Parathyroid adenoma (tissue), 2 donors: ENCODE results near the gene RADIL.

Experiments
- H2AFZ ChIP-seq: fragments of 300-600 bp; sonication (generic); one replicate; pipeline ENCODE4 v1.7.0; 2017; ENCODE audit warnings: antibody characterized with exemption, mild to moderate bottlenecking
- H3K27ac ChIP-seq: fragments of 300-600 bp; sonication (generic); one replicate; pipeline ENCODE4 v1.7.0; 2017
- H3K27me3 ChIP-seq: fragments of 300-600 bp; sonication (generic); one replicate; pipeline ENCODE4 v1.7.0; 2017; ENCODE audit warnings: low read length; ENCODE audit not compliant: control insufficient read depth, insufficient read depth
- H3K36me3 ChIP-seq: fragments of 300-600 bp; sonication (generic); one replicate; pipeline ENCODE4 v1.7.0; 2017; ENCODE audit warnings: low read length; ENCODE audit not compliant: control insufficient read depth, insufficient read depth
- H3K4me1 ChIP-seq: fragments of 300-600 bp; sonication (generic); one replicate; pipeline ENCODE4 v1.7.0; 2017; ENCODE audit warnings: control low read depth
- H3K4me2 ChIP-seq: fragments of 300-600 bp; sonication (generic); one replicate; pipeline ENCODE4 v1.7.0; 2017; ENCODE audit warnings: low read length
- H3K4me3 ChIP-seq: fragments of 300-600 bp; sonication (generic); one replicate; pipeline ENCODE4 v1.7.0; 2017; ENCODE audit warnings: low read depth, low read length
- H3K79me2 ChIP-seq: fragments of 300-600 bp; sonication (generic); one replicate; pipeline ENCODE4 v1.7.0; 2017; ENCODE audit warnings: control low read depth
- H3K9ac ChIP-seq: fragments of 300-600 bp; sonication (generic); one replicate; pipeline ENCODE4 v1.7.0; 2017; ENCODE audit warnings: mild to moderate bottlenecking
- H3K9me3 ChIP-seq: fragments of 300-600 bp; sonication (generic); one replicate; pipeline ENCODE4 v1.7.0; 2017; ENCODE audit warnings: low read length; ENCODE audit not compliant: control insufficient read depth
- TF ChIP-seq, protein P1 (sequence below): fragments of 300-600 bp; sonication (generic); IDR thresholded peaks from one replicate; pipeline ENCODE4 v1.7.0; 2017; ENCODE audit warnings: antibody characterized with exemption, mild to moderate bottlenecking
- donor health status: primary hyperparathyroidism.

RADIL gene

GRCh38 chr7:4836206-4836661 lies 47.3 kb downstream of the RADIL start:
- no peak overlapping the region for H3K4me3 ChIP-seq
- no peak overlapping the region for H3K9ac ChIP-seq
- H3K27ac ChIP-seq, result no peak overlapping the region
- H2AFZ ChIP-seq, result no peak overlapping the region
- no peaks in the 10 kb centered on the region for H3K36me3 ChIP-seq
- H3K79me2 ChIP-seq, result no peaks in the 10 kb centered on the region
- H3K4me2 ChIP-seq, result no peak overlapping the region
- H3K27me3 ChIP-seq, result no peaks in the 10 kb centered on the region
- H3K9me3 ChIP-seq, result no peaks in the 10 kb centered on the region
- H3K4me1 ChIP-seq, result no peaks in the 10 kb centered on the region
- TF ChIP-seq, protein P1, sequence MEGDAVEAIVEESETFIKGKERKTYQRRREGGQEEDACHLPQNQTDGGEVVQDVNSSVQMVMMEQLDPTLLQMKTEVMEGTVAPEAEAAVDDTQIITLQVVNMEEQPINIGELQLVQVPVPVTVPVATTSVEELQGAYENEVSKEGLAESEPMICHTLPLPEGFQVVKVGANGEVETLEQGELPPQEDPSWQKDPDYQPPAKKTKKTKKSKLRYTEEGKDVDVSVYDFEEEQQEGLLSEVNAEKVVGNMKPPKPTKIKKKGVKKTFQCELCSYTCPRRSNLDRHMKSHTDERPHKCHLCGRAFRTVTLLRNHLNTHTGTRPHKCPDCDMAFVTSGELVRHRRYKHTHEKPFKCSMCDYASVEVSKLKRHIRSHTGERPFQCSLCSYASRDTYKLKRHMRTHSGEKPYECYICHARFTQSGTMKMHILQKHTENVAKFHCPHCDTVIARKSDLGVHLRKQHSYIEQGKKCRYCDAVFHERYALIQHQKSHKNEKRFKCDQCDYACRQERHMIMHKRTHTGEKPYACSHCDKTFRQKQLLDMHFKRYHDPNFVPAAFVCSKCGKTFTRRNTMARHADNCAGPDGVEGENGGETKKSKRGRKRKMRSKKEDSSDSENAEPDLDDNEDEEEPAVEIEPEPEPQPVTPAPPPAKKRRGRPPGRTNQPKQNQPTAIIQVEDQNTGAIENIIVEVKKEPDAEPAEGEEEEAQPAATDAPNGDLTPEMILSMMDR, result no peak

DNA sequence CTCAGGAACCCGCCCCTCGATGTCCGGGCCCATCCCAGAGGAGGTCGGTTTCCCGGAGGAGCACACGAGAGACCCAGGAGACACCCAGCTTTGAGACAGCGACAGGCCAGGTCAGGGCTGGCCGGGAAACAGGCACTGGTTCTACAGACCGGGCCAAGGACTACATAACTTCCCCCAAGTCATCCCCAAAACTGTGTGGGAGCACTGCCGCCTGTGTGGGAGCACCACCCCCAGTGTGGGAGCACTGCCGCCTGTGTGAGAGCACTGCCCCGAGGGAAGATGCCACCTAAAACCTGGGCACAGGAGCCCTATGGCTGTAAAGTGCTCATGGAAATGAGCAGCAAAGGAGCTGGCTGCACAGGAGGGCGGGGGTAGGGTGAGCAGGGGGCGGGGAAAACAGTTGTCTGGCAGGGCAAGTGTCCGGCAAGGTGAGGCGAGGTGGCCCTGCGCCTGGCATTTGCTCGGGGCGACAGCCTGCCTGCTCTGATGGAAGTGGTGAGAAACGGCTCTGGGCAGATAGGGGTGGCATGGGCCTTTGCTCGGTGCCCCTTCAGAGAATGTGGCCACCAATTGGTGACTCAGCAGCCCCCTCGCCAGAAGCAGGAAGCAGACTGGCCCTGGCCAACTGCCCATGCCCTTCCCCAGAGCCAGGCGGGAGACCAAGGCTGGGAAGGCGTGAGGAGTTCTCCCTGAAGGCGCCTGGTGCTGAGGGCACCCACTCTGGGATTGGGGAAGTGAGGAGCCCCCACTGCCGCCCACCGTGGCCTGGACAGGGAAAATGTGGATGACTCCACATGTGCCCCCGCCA lies 47.9 kb downstream of the RADIL start:
- TF ChIP-seq, protein P1, result no peak
- H3K27ac ChIP-seq, result no peak overlapping the region
- H3K9ac ChIP-seq, result no peak overlapping the region

DNA sequence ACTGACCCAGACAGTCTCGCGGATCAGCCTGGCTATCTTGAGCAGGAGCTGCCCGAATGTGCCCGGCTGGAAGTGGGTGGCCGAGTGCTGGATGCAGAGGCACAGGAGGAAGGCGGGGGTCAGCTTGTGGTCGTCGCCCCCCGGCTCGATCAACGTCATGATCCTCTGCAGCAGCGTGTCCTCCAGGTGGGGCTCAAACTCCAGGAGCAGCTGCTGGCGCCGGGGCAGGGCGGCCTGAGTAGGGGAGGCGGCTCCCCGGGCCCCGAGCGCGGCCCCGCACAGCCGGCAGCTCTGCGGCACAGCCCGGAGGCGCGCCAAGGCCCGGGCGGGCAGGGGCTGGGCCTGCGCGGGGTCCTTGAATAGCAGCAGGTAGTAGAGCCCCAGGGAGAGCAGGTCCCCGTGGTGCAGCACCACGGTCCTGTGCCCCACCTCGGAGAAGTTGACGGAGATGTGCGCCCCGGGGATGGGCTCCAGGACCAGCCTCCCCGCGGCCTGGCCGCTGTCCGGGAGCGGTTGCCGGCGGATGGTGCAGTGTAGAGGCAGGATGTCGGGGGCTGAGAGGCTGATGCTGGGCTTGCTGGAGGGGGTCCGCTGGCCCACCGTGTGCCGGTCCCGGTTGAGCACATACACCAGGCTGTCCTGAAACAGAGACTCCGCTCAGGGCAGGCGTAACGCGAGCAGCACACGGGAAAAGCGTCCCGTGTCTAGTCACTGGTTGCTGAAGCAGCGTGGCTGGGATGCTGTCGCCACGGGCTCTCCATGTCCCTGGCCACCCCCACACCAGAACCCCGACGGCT lies 48.7 kb downstream of the RADIL start:
- TF ChIP-seq, protein P1, result no peak
- H3K9me3 ChIP-seq, result no peaks in the 10 kb centered on the region
- H3K27me3 ChIP-seq, result no peaks in the 10 kb centered on the region
- H3K4me1 ChIP-seq, result no peaks in the 10 kb centered on the region
- no peak overlapping the region for H2AFZ ChIP-seq
- no peak overlapping the region for H3K4me3 ChIP-seq
- no peaks in the 10 kb centered on the region for H3K36me3 ChIP-seq
- H3K4me2 ChIP-seq, result no peak overlapping the region
- H3K9ac ChIP-seq, result no peak overlapping the region
- H3K27ac ChIP-seq, result no peak overlapping the region
- H3K79me2 ChIP-seq, result no peaks in the 10 kb centered on the region

More for the DNA sequence above, 47.9 kb downstream of the RADIL start:
- H3K36me3 ChIP-seq, result no peaks in the 10 kb centered on the region
- no peak overlapping the region for H3K4me2 ChIP-seq
- H3K9me3 ChIP-seq, result no peaks in the 10 kb centered on the region
- no peaks in the 10 kb centered on the region for H3K79me2 ChIP-seq
- H3K27me3 ChIP-seq, result no peaks in the 10 kb centered on the region
- no peak overlapping the region for H3K4me3 ChIP-seq
- H2AFZ ChIP-seq, result no peak overlapping the region
- H3K4me1 ChIP-seq, result no peaks in the 10 kb centered on the region

- H3K4me1 ChIP-seq, result no peaks in the 10 kb centered on the region
- no peaks in the 10 kb centered on the region for H3K9me3 ChIP-seq
- H3K4me3 ChIP-seq, result no peak overlapping the region
- TF ChIP-seq, protein P1, result no peak
- no peaks in the 10 kb centered on the region for H3K79me2 ChIP-seq
- no peaks in the 10 kb centered on the region for H3K27me3 ChIP-seq
- no peaks in the 10 kb centered on the region for H3K36me3 ChIP-seq
- no peak overlapping the region for H3K9ac ChIP-seq
- H3K27ac ChIP-seq, result no peak overlapping the region
- no peak overlapping the region for H3K4me2 ChIP-seq
- no peak overlapping the region for H2AFZ ChIP-seq
Observed at GRCh38 chr7:4833691-4834600, 49.6 kb downstream of the RADIL start.
